ELR (cell line): Measurements from ENCODE around the gene GNAS-AS1.

Source experiments
- DNase-seq: peaks from one replicate; pipeline ENCODE4 v3.0.0-alpha.2; 2015; ENCODE audit warnings: low read depth

Gene GNAS-AS1

GRCh38 chr20:58808271-58809046 is 42.2 kb downstream of the GNAS-AS1 start:
- DNase-seq, result no peak

DNA sequence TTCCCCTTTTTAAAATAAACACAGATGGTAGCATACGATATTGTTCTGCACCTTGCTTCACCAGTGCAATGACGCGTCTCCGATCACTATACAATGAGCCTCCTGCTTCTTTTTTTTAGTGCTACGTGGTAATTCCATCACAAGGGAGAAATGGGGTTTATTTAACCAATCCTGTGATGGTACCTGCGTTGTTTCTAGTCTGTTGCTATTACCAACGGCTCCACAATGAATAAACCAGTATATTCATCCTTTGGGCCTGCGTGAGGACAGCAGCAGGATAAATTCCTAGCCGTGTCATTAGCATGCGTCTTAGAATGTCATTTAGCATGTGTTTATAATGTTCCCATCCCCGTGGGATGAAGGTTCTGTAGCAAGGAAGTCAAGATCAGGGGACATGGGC is 42.9 kb downstream of the GNAS-AS1 start:
- no peak for DNase-seq

DNA sequence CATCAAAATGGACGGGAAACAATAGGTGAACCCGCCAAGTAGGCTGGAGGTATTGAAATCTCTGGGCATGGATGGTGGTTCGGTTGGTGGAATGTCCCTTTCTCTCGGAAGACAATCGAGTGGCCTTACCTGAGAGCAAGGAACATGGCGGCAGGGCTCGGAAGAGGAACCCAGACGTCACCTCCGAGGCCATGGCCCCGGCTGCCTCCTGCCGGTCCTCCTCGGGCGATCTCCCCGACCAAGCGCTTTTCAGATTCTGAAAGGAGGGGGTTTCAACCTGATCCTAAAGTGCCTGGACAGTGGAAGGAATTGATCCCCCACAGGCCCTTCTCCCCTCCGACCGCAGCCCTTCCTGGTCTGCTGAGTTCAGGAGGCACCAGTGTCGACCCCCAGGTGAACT is 47.2 kb downstream of the GNAS-AS1 start:
- no peak for DNase-seq

- no peak for DNase-seq
Observed at GRCh38 chr20:58802061-58802460, 48.6 kb downstream of the GNAS-AS1 start.

DNA sequence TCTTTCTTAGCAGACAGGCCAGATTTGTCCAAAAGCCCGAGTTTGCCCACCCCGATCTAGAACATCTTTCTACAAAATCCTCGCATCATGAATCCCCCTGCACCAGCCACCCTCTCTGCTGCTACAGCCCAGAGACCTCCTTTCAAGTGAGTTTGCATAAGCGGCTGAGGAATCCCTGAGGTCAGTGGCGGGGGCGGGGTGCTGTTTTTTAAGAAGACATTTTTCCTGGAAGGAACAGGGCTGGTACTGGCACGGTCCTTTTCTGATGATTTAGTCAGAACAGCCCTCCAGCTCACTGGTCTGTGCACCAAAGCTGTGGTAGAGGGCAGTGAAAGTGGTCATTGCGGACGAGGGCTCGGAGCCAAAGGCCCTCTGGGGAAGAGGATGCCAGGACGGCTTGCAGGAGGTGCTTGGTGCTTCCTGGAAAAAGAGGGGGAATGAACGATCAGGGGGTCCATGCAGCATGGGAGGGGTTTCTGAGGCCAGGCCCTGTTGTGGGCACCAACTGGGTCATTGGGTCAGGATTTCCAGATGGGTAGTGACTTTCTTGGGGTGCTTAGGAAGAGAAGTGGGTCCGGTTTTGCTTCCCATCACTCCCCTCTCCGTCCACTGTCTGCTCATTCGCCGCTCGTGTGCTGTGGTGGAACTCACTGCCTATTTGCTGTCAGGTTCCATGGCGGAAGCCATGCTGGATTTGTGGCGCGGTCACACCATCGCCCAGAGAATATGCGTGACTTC is 50.4 kb downstream of the GNAS-AS1 start:
- DNase-seq, result no peak

GRCh38 chr20:58797371-58798338 is 53.0 kb downstream of the GNAS-AS1 start:
- DNase-seq, result no peak

GRCh38 chr20:58795923-58796245 is 54.8 kb downstream of the GNAS-AS1 start:
- no peak for DNase-seq

DNA sequence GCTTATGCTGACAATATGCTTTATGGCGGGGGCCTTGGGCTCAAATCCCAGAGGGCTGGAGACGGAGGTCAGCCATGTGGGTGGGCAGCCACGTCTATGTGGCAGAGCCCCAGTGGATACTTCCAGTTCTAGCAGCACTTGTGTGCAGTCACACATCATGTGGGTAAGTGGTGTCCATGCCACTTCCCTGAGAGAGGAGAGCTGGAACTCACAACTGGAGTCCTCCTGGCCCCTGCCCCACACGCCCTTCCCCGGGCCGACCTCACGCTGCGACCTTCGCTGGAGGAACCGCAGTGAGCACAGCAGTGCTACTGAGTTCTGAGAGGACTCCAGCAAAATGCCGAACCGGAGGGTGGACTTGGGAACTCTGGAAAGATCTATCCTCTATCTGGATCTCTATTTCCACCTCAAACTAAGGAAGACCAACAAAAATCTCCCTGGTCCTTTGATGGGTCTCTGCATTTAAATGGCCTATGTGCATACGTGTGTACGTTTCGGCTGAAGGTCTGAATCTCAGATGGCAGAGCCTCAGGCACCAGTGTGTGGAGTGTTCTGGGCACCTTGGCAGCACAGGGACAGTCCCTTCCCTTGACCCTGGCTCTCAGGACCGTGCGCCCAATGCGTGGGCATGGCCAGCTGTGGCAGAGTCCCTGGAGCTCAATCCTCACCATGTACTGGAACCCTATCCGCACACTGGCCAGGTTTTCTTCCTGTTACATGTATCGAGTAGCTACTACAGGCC is 55.4 kb downstream of the GNAS-AS1 start:
- no peak for DNase-seq

GRCh38 chr20:58794510-58795180 is 56.1 kb downstream of the GNAS-AS1 start:
- no peak for DNase-seq

DNA sequence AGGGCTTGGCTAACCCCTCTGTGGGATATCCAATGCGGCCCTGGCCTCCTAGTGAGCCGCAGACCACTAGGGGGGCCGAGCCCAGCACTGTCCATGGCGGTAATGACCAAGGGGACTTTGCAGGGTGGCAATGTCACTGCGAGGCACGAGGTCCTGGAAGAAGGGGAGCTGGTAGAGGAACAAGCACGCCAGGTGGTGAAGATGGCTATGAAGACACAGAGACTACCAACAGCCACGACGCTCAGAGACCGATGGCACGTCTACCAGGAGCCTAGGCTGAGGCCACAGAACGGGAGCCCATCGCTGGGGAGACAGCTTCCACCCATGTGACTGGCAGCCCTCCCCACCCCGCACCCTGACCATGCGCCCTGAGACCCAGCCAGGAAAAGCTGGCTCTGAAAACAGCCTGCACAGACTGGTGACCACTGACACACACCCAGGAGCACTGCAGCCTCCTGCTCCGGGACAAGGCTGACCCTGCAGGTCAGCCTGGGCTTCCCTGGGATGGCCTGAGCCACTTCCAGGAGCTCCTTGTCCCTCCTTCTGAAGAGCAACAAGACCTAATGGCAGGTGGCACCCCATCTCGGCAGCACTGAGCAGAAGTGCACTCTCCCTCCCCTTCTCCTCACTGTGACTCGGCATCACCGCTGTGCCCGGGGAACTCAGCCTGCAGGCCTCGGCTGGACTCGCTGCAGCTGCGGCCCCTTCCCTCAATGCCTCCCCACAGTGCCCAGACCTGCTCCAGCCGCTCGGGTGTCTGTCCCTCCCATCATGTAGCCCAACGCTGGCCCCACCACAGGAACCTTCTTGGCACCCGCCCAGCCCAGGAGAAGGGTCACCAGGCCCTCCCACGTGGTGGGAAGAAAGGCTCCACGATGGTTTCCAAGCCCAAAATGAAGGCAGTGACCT is 56.9 kb downstream of the GNAS-AS1 start:
- no peak for DNase-seq

DNA sequence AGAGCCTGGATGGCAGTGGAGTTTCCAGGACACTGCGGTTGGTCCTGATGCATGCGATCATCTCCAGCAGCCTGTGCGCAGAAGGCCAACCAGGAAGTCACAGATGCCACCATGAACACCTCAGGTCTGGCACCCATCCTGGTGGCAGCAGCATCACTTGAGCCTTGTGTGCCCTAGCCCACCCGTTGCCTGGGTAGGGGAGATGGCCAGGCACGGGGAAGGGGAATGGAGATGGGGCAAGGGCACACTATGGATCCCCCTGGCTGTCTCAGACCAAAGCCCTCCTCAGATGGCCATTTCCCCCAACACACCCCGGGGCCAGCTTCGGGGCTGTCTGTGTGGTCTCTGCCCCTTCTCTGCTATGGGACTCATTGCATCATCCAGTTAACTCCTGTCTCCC is 58.3 kb downstream of the GNAS-AS1 start:
- no peak for DNase-seq

- DNase-seq, result no peak
Observed at GRCh38 chr20:58791286-58791685, 59.4 kb downstream of the GNAS-AS1 start.

- peak; percentile 12 for DNase-seq
Observed at GRCh38 chr20:58790454-58790853, 60.2 kb downstream of the GNAS-AS1 start.

DNA sequence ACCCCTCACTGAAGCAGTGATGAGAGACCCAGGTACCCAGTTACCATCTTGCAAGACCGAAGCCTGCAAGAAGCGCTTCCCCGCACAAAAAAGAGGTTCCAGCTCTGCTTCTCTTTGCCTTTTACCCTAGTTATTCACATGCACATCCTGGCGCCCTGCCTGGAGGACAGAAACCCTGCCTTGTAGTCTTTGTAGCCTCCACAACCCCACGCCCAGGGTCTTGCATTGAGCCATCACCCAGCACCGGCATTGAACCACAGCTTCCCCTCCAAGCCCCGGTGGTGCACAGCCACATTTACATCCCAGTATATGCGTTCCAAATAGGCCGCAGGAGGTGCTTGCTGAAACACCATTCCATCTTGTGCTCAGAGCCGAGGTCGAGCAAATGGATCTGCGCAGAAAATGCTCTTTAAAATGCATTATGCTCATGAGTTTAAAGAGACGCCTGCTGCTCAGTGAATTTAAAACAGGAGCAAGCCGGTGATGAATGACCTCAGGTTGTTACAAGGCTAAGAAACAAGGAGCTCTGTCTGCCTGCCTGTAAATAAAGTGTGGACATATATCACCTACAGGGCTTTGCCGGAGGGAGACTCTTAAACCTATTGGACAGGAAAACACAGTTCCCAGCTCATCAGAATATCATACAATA is 61.7 kb downstream of the GNAS-AS1 start:
- no peak for DNase-seq

GRCh38 chr20:58787211-58788005 is 63.3 kb downstream of the GNAS-AS1 start:
- no peak for DNase-seq

GRCh38 chr20:58784321-58785074 is 66.2 kb downstream of the GNAS-AS1 start:
- no peak for DNase-seq

- no peak for DNase-seq
Observed at GRCh38 chr20:58783511-58784011, 67.1 kb downstream of the GNAS-AS1 start.

- DNase-seq, result no peak
Observed at GRCh38 chr20:58781138-58781537, 69.6 kb downstream of the GNAS-AS1 start.
